Activated T-helper 9 cell treated with anti-CD3 and anti-CD28 coated beads, Interleukin-2, amount 50 U/mL, for 16 hours (primary cell): ENCODE data around the gene C19orf85.
"Not testable (repeated sequence)": the region's sequence is repeated elsewhere in the genome, so short reads cannot be mapped to it uniquely, and the experiment has no call there.

Experiments
- DNase-seq: peaks from one replicate; pipeline ENCODE4 v3.0.0-alpha.2; 2020; ENCODE audit warnings: low read depth

C19orf85 gene

GRCh38 chr19:55464662-55465054, at the start of gene C19orf85:
Gene C19orf85 (minus strand): TSS chr19:55464751. CDS start chr19:55464554, 197 bp downstream.
- DNase-seq: no peak

- no peak for DNase-seq
Observed at GRCh38 chr19:55508120-55508519, 43.6 kb upstream of the C19orf85 start.

- DNase-seq: no peak
Observed at GRCh38 chr19:55504981-55505380, 40.4 kb upstream of the C19orf85 start.

- DNase-seq: no peak
Observed at GRCh38 chr19:55504252-55504603, 39.7 kb upstream of the C19orf85 start.

GRCh38 chr19:55503502-55504251, 39.1 kb upstream of the C19orf85 start:
- DNase-seq: peak; percentile 88

GRCh38 chr19:55503157-55503501, 38.6 kb upstream of the C19orf85 start:
- no peak for DNase-seq

- DNase-seq: no peak
Observed at GRCh38 chr19:55502197-55502952, 37.8 kb upstream of the C19orf85 start.

GRCh38 chr19:55500368-55500952, 35.9 kb upstream of the C19orf85 start:
- no peak for DNase-seq

GRCh38 chr19:55498246-55498840, 33.8 kb upstream of the C19orf85 start:
- no peak for DNase-seq

GRCh38 chr19:55497763-55498162, 33.2 kb upstream of the C19orf85 start:
- DNase-seq: no peak

GRCh38 chr19:55496820-55497219, 32.3 kb upstream of the C19orf85 start:
- DNase-seq: not testable (repeated sequence)

- DNase-seq: no peak
Observed at GRCh38 chr19:55495646-55496349, 31.2 kb upstream of the C19orf85 start.

- DNase-seq: no peak
Observed at GRCh38 chr19:55494172-55494761, 29.7 kb upstream of the C19orf85 start.

GRCh38 chr19:55493645-55494171, 29.2 kb upstream of the C19orf85 start:
- no peak for DNase-seq

GRCh38 chr19:55493052-55493644, 28.6 kb upstream of the C19orf85 start:
- DNase-seq: no peak

GRCh38 chr19:55492362-55492944, 27.9 kb upstream of the C19orf85 start:
- no peak for DNase-seq

- no peak for DNase-seq
Observed at GRCh38 chr19:55491546-55492360, 27.2 kb upstream of the C19orf85 start.

GRCh38 chr19:55490478-55491432, 26.2 kb upstream of the C19orf85 start:
- no peak for DNase-seq
